Suprapubic skin (tissue), 4 donors: Measurements from ENCODE around the gene UGT2A2. TPM values are rescaled to one million over a fixed set of nuclear protein-coding genes. Genes with fewer than 3 reads are reported as not detected.

Experiments used
- DNase-seq, 2 donors: peaks; one replicate each; pipeline ENCODE4 v3.0.0-alpha.2; 2019; ENCODE audit warnings: low spot score in 2 of 2
- H3K27ac ChIP-seq: fragments of 200-600 bp; sonication (generic); one replicate; pipeline ENCODE4 v1.5.1; 2019
- H3K27me3 ChIP-seq: fragments of 200-600 bp; sonication (generic); one replicate; pipeline ENCODE4 v1.5.1; 2019
- H3K36me3 ChIP-seq: fragments of 200-600 bp; sonication (generic); one replicate; pipeline ENCODE4 v1.5.1; 2019
- H3K4me1 ChIP-seq: fragments of 200-600 bp; sonication (generic); one replicate; pipeline ENCODE4 v1.5.1; 2019
- H3K4me3 ChIP-seq: fragments of 200-600 bp; sonication (generic); one replicate; pipeline ENCODE4 v1.5.1; 2019; ENCODE audit warnings: mild to moderate bottlenecking
- H3K9me3 ChIP-seq: fragments of 200-600 bp; sonication (generic); one replicate; pipeline ENCODE4 v1.5.1; 2019
- EP300 ChIP-seq: sonication (generic); formaldehyde crosslinking; IDR thresholded peaks from one replicate; pipeline ENCODE4 v1.6.1; 2017; ENCODE audit warnings: antibody characterized with exemption
- POLR2A ChIP-seq, 2 donors: fragments of 450-650 bp; IDR thresholded peaks; one replicate each; pipeline ENCODE4 v1.6.1; 2017; ENCODE audit warnings: antibody characterized with exemption in 2 of 2, mild to moderate bottlenecking in 2 of 2, moderate library complexity in 2 of 2
- POLR2AphosphoS5 ChIP-seq, 3 donors: sonication (generic); formaldehyde crosslinking; IDR thresholded peaks; one replicate each; pipeline ENCODE4 v1.6.1; 2017; ENCODE audit warnings: antibody characterized with exemption in 3 of 3
- WGBS: methylation state at CpG from one replicate; pipeline ENCODE4 v1.1.5; 2018; 5-methylcytosine and 5-hydroxymethylcytosine counted together
- total RNA-seq, 4 donors: library from RNA; depleted of rRNA; stranded (reverse); fragments of >200 nt; gene quantifications; one replicate each; pipeline ENCODE4 v1.1.0, GENCODE V29; 2016
- TF ChIP-seq, protein P1 (sequence below), 2 donors: fragments of 200-600 bp in 1 of 2; fragments of 450-650 bp in 1 of 2; sonication (generic) in 1 of 2; IDR thresholded peaks; one replicate each; pipeline ENCODE4 v1.5.1; 2016 to 2019; ENCODE audit warnings: antibody characterized with exemption in 2 of 2, mild to moderate bottlenecking in 1 of 2, moderate library complexity in 1 of 2

UGT2A2 gene
- total RNA-seq, 4 donors from 2014 or later, result not detected

DNA sequence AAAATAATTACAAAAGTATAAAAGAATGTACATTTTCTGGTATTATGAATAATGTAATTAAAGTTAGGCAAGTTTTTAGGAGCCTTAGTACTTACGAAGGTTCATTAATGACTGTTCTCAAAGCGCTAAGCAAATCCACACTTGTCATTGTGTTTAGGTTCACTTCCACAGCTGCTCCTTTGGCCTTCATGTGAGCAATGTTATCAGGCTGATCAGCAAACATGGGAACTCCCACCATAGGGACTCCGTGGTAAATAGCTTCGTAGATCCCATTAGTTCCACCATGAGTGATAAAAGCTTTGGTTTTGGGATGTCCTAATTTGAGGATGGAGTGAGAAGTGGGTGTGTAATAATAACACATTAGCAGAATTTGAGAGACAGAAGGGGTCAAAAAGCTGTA is 45.1 kb downstream of the UGT2A2 start:
- H3K9me3 ChIP-seq, result no peaks in the 10 kb centered on the region
- no peaks in the 10 kb centered on the region for H3K4me1 ChIP-seq
- no peak overlapping the region for H3K27ac ChIP-seq
- TF ChIP-seq POLR2A (IDR thresholded peaks at IDR 0.05) (no peak), POLR2AphosphoS5 (IDR thresholded peaks at IDR 0.05) (no peak), EP300 (no peak)
- TF ChIP-seq, protein P1, sequence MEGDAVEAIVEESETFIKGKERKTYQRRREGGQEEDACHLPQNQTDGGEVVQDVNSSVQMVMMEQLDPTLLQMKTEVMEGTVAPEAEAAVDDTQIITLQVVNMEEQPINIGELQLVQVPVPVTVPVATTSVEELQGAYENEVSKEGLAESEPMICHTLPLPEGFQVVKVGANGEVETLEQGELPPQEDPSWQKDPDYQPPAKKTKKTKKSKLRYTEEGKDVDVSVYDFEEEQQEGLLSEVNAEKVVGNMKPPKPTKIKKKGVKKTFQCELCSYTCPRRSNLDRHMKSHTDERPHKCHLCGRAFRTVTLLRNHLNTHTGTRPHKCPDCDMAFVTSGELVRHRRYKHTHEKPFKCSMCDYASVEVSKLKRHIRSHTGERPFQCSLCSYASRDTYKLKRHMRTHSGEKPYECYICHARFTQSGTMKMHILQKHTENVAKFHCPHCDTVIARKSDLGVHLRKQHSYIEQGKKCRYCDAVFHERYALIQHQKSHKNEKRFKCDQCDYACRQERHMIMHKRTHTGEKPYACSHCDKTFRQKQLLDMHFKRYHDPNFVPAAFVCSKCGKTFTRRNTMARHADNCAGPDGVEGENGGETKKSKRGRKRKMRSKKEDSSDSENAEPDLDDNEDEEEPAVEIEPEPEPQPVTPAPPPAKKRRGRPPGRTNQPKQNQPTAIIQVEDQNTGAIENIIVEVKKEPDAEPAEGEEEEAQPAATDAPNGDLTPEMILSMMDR (IDR thresholded peaks at IDR 0.05), result no peak
- no peak overlapping the region for H3K4me3 ChIP-seq
- WGBS, result 71% methylated on average over 4 of the region's 4 CpGs
- no peaks in the 10 kb centered on the region for H3K36me3 ChIP-seq
- no peak for DNase-seq
- no peaks in the 10 kb centered on the region for H3K27me3 ChIP-seq

DNA sequence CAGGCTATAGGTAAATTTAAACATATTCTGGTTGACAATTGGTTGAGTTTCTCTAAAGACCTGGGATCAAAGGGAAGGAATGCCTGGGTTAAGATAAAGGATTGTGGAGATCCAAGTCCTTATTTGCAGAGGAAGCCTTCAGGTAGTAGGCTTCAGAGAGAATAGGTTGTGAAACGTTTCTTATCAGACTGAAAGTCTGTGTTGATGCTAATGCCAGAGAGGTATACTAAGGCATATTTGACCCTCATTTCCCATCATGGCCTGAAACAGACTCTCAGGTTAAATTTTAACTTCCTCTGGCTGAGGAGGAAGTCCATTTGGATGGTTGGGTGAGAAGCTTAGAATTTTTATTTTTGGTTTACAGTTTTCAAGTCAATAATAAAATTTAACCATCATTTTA is 48.1 kb downstream of the UGT2A2 start:
- H3K36me3 ChIP-seq, result no peaks in the 10 kb centered on the region
- H3K27me3 ChIP-seq, result no peaks in the 10 kb centered on the region
- no peaks in the 10 kb centered on the region for H3K4me1 ChIP-seq
- no peak overlapping the region for H3K27ac ChIP-seq
- no peaks in the 10 kb centered on the region for H3K9me3 ChIP-seq
- 46% methylated on average over 1 of the region's 1 CpG for WGBS
- no peak for DNase-seq
- TF ChIP-seq POLR2AphosphoS5 (IDR thresholded peaks at IDR 0.05), result no peak
- no peak for TF ChIP-seq EP300
- TF ChIP-seq POLR2A (IDR thresholded peaks at IDR 0.05), result no peak
- TF ChIP-seq, protein P1 (IDR thresholded peaks at IDR 0.05), result no peak
- H3K4me3 ChIP-seq, result no peak overlapping the region

DNA sequence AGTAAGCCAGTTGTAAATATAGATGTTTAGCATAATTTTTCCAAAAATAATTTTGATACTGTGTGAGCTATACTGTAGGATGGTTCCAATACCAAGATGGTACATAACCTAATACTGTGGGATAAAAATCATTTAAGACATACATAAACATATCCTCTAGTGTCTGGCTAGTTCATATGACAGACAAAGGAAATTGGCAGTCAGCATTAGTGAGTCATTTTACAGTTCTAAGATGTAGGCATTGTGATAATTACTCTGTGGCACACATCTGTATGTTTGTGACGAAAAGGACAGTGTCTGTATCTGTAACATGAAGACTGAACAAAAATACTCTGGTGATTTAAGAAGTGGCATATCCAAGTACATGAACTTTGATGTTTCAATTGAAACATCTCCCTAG is 49.6 kb downstream of the UGT2A2 start:
- WGBS, result 19% methylated on average over 1 of the region's 1 CpG
- no peak for DNase-seq
- no peaks in the 10 kb centered on the region for H3K36me3 ChIP-seq
- no peaks in the 10 kb centered on the region for H3K9me3 ChIP-seq
- H3K27me3 ChIP-seq, result no peaks in the 10 kb centered on the region
- no peak overlapping the region for H3K27ac ChIP-seq
- H3K4me1 ChIP-seq, result no peaks in the 10 kb centered on the region
- H3K4me3 ChIP-seq, result no peak overlapping the region
- TF ChIP-seq, protein P1 (IDR thresholded peaks at IDR 0.05), result no peak

DNA sequence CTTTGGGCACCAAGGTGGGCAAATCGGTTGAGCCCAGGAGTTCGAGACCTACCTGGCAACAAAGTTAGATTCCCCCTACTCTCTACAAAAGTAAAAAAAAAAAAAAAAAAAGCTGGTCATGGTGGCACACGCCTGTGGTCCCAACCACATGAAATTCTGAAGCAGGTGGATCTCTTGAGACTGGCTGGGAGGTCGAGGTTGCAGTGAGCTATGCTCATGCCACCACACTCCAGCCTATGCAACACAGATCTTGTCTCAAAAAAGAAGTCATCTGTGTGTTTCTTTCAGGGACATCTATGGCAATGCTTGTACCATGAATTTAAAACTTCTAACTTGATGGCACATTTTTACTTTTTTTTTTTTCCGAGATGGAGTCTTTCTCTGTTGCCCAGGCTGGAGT is 55.3 kb downstream of the UGT2A2 start:
- no peaks in the 10 kb centered on the region for H3K9me3 ChIP-seq
- H3K4me1 ChIP-seq, result no peaks in the 10 kb centered on the region
- DNase-seq, result no peak
- WGBS, result 68% methylated on average over 5 of the region's 5 CpGs
- H3K36me3 ChIP-seq, result no peaks in the 10 kb centered on the region
- no peak overlapping the region for H3K27ac ChIP-seq
- no peaks in the 10 kb centered on the region for H3K27me3 ChIP-seq
- TF ChIP-seq, protein P1 (IDR thresholded peaks at IDR 0.05), result no peak
- no peak for TF ChIP-seq EP300
- no peak for TF ChIP-seq POLR2A (IDR thresholded peaks at IDR 0.05)
- TF ChIP-seq POLR2AphosphoS5 (IDR thresholded peaks at IDR 0.05), result no peak
- no peak overlapping the region for H3K4me3 ChIP-seq

DNA sequence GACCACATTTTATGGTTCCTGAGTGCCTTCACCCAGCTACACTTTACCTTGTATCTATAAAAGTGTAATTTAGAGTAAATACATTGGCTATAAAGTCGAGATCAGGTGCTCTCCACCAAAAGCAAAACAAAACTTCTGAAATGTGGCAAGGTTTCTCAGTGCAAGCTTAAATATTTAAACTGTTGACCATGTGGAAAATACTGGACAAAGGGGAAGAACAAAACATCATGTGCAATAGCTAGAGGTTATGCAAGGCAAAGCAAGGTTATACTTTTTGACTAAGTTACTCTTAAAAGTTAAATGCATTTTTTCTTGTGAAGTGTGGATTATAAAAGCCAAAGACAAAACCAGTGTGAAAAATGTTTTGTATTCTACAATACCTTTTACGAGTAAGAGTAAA is 55.9 kb downstream of the UGT2A2 start:
- Histone ChIP-seq H3K4me1 (no peaks in the 10 kb centered on the region), H3K27ac (no peak overlapping the region), H3K9me3 (no peaks in the 10 kb centered on the region), H3K4me3 (no peak overlapping the region), H3K27me3 (no peaks in the 10 kb centered on the region), H3K36me3 (no peaks in the 10 kb centered on the region)
- no peak for DNase-seq
- 75% methylated on average over 2 of the region's 2 CpGs for WGBS
- TF ChIP-seq, protein P1 (IDR thresholded peaks at IDR 0.05), result no peak
- TF ChIP-seq POLR2AphosphoS5 (IDR thresholded peaks at IDR 0.05) (no peak), EP300 (no peak), POLR2A (IDR thresholded peaks at IDR 0.05) (no peak)
